Skeletal muscle tissue (tissue), 4 donors: ENCODE results near the gene METTL1. TPM values are rescaled to one million over a fixed set of nuclear protein-coding genes. Genes with fewer than 3 reads are reported as not detected.
"Not testable (repeated sequence)": the region's sequence is repeated elsewhere in the genome, so short reads cannot be mapped to it uniquely, and the experiment has no call there.

ENCODE experiments used
- H3K27ac ChIP-seq: one replicate; pipeline ENCODE4 v1.7.0; 2013; ENCODE audit warnings: mild to moderate bottlenecking, low read depth, low read length, inconsistent platforms
- H3K27me3 ChIP-seq, 3 donors: one replicate each; pipeline ENCODE4 v1.7.0; 2013; ENCODE audit warnings: low read length in 3 of 3; ENCODE audit not compliant: control insufficient read depth in 3 of 3, insufficient read depth in 3 of 3
- H3K36me3 ChIP-seq, 3 donors: one replicate each; pipeline ENCODE4 v1.7.0; 2013; ENCODE audit warnings: low read length in 3 of 3; ENCODE audit not compliant: control insufficient read depth in 3 of 3, insufficient read depth in 3 of 3
- H3K4me1 ChIP-seq, 3 donors: one replicate each; pipeline ENCODE4 v1.7.0; 2013; ENCODE audit warnings: low read length in 3 of 3, mild to moderate bottlenecking in 3 of 3; ENCODE audit not compliant: control insufficient read depth in 3 of 3, insufficient read depth in 3 of 3
- H3K4me3 ChIP-seq, 3 donors: one replicate each; pipeline ENCODE4 v1.7.0; 2013; ENCODE audit warnings: low read length in 3 of 3
- H3K9ac ChIP-seq, 3 donors: one replicate each; pipeline ENCODE4 v1.7.0; 2013; ENCODE audit warnings: low read length in 3 of 3, mild to moderate bottlenecking in 3 of 3, moderate library complexity in 2 of 3, low read depth in 1 of 3
- H3K9me3 ChIP-seq, 3 donors: one replicate each; pipeline ENCODE4 v1.7.0; 2013; ENCODE audit warnings: low read length in 3 of 3; ENCODE audit not compliant: control insufficient read depth in 3 of 3
- total RNA-seq: library from RNA; depleted of rRNA; stranded (reverse); fragments of >200 nt; gene quantifications from one replicate; pipeline ENCODE4 v1.2.3, GENCODE V29; 2014
- donor health status: Osteomylitis.

METTL1 gene
- total RNA-seq, 1 donor from 2014 or later, result 5.7 TPM

DNA sequence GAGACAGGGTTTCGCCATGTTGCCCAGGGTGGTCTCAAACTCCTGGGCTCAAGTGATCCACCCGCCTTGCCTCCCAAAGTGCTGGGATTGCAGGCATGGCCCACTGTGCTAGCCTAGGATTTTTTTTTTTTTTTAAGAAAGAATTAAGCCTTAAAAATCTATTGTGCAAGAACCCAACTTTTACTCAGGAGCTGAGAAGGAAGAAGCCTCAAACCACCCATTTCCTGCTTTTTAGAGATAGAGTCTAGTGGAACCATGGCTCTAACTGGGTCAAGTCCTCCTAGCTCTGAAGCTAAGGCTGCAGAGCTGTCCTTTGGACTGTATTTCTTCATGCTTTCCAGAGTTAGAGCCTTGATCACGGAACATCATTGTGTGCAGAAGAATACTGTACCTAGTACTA is 9.3 kb upstream of the METTL1 start:
- Histone ChIP-seq H3K36me3 (peaks cover 11 to 24% (median 21%) of the 10 kb centered on the region in 3 donors), H3K9ac (no peak overlapping the region), H3K9me3 (no peaks in the 10 kb centered on the region), H3K4me1 (peaks cover 8 to 19% (median 10%) of the 10 kb centered on the region in 3 donors), H3K27me3 (no peaks in the 10 kb centered on the region), H3K27ac (no peak overlapping the region), H3K4me3 (no peak overlapping the region)

GRCh38 chr12:57780284-57780897 is 8.5 kb upstream of the METTL1 start:
- no peaks in the 10 kb centered on the region for H3K27me3 ChIP-seq
- no peak overlapping the region for H3K27ac ChIP-seq
- no peak overlapping the region for H3K9ac ChIP-seq
- H3K4me3 ChIP-seq, result no peak overlapping the region
- peaks cover 6 to 22% (median 14%) of the 10 kb centered on the region in 3 donors for H3K36me3 ChIP-seq
- H3K9me3 ChIP-seq, result no peaks in the 10 kb centered on the region
- peaks cover 8 to 19% (median 10%) of the 10 kb centered on the region in 3 donors for H3K4me1 ChIP-seq

DNA sequence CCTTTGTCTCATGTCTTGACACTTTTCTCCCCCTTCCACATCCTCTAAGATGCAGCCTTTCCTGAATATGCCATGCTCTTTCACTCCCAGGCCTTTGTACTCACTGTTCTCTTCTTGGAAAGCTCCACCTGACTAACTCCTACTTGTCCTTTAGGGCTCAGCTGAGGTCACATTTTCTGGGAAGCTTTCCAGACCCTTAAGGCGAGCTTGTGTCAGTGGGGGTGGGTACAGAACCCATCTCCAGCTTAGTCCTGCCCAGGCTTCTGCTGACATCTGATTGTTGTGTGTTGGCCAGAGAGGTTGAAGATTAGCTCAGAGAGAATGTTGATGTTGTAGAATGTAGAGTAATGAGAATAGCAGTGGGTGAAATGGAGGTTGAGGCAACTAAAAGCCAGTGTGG is 7.8 kb upstream of the METTL1 start:
- Histone ChIP-seq H3K27ac (no peak overlapping the region), H3K4me1 (peaks cover 8 to 19% (median 10%) of the 10 kb centered on the region in 3 donors), H3K27me3 (no peaks in the 10 kb centered on the region), H3K4me3 (no peak overlapping the region), H3K36me3 (peaks cover 3 to 19% (median 14%) of the 10 kb centered on the region in 3 donors), H3K9ac (no peak overlapping the region), H3K9me3 (no peaks in the 10 kb centered on the region)

- H3K4me1 ChIP-seq, result peaks cover 5 to 14% (median 8%) of the 10 kb centered on the region in 3 donors
- no peaks in the 10 kb centered on the region for H3K9me3 ChIP-seq
- H3K36me3 ChIP-seq, result peaks cover 6 to 20% (median 12%) of the 10 kb centered on the region in 3 donors
- H3K27me3 ChIP-seq, result no peaks in the 10 kb centered on the region
- no peak overlapping the region for H3K27ac ChIP-seq
- no peak overlapping the region for H3K9ac ChIP-seq
- H3K4me3 ChIP-seq, result no peak overlapping the region
Measured at GRCh38 chr12:57777911-57778310, 6.0 kb upstream of the METTL1 start.

GRCh38 chr12:57777367-57777766 is 5.5 kb upstream of the METTL1 start:
- no peaks in the 10 kb centered on the region for H3K27me3 ChIP-seq
- no peak overlapping the region for H3K27ac ChIP-seq
- peaks cover 10 to 16% (median 11%) of the 10 kb centered on the region in 3 donors for H3K4me1 ChIP-seq
- H3K9ac ChIP-seq, result no peak overlapping the region
- no peak overlapping the region for H3K4me3 ChIP-seq
- H3K36me3 ChIP-seq, result peaks cover 6 to 20% (median 9%) of the 10 kb centered on the region in 3 donors
- H3K9me3 ChIP-seq, result no peaks in the 10 kb centered on the region

- Histone ChIP-seq H3K27ac (no peak overlapping the region), H3K4me1 (peaks cover 17 to 19% (median 18%) of the 10 kb centered on the region in 3 donors), H3K27me3 (no peaks in the 10 kb centered on the region), H3K9ac (no peak overlapping the region), H3K9me3 (no peaks in the 10 kb centered on the region), H3K36me3 (peaks cover 6 to 20% (median 9%) of the 10 kb centered on the region in 3 donors), H3K4me3 (no peak overlapping the region)
Measured at GRCh38 chr12:57776247-57776587, 4.3 kb upstream of the METTL1 start.

- H3K9ac ChIP-seq, result no peak overlapping the region
- H3K4me1 ChIP-seq, result peaks cover 22 to 23% (median 23%) of the 10 kb centered on the region in 3 donors
- no peaks in the 10 kb centered on the region for H3K27me3 ChIP-seq
- no peaks in the 10 kb centered on the region for H3K9me3 ChIP-seq
- no peak overlapping the region for H3K4me3 ChIP-seq
- no peak overlapping the region for H3K27ac ChIP-seq
- peaks cover 10 to 22% (median 12%) of the 10 kb centered on the region in 3 donors for H3K36me3 ChIP-seq
Measured at GRCh38 chr12:57775563-57776246, 3.8 kb upstream of the METTL1 start.

- no peaks in the 10 kb centered on the region for H3K27me3 ChIP-seq
- H3K4me1 ChIP-seq, result peaks cover 22 to 26% (median 23%) of the 10 kb centered on the region in 3 donors
- no peak overlapping the region for H3K4me3 ChIP-seq
- H3K9ac ChIP-seq, result no peak overlapping the region
- H3K36me3 ChIP-seq, result peaks cover 11 to 22% (median 15%) of the 10 kb centered on the region in 3 donors
- no peak overlapping the region for H3K27ac ChIP-seq
- H3K9me3 ChIP-seq, result no peaks in the 10 kb centered on the region
Measured at GRCh38 chr12:57775044-57775443, 3.1 kb upstream of the METTL1 start.

- Histone ChIP-seq H3K4me1 (peaks cover 20 to 26% (median 22%) of the 10 kb centered on the region in 3 donors), H3K36me3 (peaks cover 13 to 23% (median 15%) of the 10 kb centered on the region in 3 donors)
- H3K9ac ChIP-seq, H3K27ac ChIP-seq, H3K27me3 ChIP-seq, H3K4me3 ChIP-seq, H3K9me3 ChIP-seq: not testable (repeated sequence)
Measured at GRCh38 chr12:57774634-57775033, 2.7 kb upstream of the METTL1 start.
